Measurements from ENCODE around the gene KLHL33.

DNA sequence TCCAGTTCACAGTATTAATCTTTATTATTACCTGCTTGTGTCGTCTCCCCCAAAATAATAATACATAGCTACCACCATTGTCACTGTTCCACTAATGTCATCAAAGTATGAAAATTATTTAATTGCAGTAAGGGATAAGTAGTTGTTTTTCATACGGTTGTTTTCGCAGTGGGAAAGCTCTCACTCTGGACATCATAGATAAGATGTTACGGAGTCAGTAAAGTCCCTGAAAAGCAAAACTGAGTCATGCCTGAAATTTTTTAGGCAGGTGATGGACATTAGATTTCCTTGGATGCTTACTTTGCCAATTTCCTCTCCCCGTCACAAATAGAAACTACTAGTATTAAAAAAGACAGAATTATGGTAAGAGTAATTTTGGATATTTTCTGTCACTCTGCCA lies 46.4 kb upstream of the KLHL33 start:
- TF ChIP-seq CTCF (IDR thresholded peaks at IDR 0.05), result no peak
- TF ChIP-seq, protein P1, sequence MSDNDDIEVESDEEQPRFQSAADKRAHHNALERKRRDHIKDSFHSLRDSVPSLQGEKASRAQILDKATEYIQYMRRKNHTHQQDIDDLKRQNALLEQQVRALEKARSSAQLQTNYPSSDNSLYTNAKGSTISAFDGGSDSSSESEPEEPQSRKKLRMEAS (IDR thresholded peaks at IDR 0.05), result no peak
